ENCODE results near the gene INSR. TPM values are rescaled to one million over a fixed set of nuclear protein-coding genes. Genes with fewer than 3 reads are reported as not detected.

The INSR gene
- total and polyA plus RNA-seq, 7 donors: 3.0 to 83.1 (median 67.1) TPM

GRCh38 chr19:7145494-7145893 is 148.7 kb downstream of the INSR start:
- peaks cover 23 to 41% (median 32%) of the 10 kb centered on the region in 4 donors for H3K36me3 ChIP-seq

GRCh38 chr19:7142771-7143170 is 151.4 kb downstream of the INSR start:
- no peak overlapping the region for H3K27ac ChIP-seq
- peak; percentile 53 for DNase-seq
- peaks cover 24 to 52% (median 38%) of the 10 kb centered on the region in 4 donors for H3K36me3 ChIP-seq
- no peaks in the 10 kb centered on the region for H3K9me3 ChIP-seq
- no peak for TF ChIP-seq EP300 (IDR thresholded peaks at IDR 0.05)
- TF ChIP-seq POLR2AphosphoS5 (IDR thresholded peaks at IDR 0.05): no peak
- TF ChIP-seq, protein P1, sequence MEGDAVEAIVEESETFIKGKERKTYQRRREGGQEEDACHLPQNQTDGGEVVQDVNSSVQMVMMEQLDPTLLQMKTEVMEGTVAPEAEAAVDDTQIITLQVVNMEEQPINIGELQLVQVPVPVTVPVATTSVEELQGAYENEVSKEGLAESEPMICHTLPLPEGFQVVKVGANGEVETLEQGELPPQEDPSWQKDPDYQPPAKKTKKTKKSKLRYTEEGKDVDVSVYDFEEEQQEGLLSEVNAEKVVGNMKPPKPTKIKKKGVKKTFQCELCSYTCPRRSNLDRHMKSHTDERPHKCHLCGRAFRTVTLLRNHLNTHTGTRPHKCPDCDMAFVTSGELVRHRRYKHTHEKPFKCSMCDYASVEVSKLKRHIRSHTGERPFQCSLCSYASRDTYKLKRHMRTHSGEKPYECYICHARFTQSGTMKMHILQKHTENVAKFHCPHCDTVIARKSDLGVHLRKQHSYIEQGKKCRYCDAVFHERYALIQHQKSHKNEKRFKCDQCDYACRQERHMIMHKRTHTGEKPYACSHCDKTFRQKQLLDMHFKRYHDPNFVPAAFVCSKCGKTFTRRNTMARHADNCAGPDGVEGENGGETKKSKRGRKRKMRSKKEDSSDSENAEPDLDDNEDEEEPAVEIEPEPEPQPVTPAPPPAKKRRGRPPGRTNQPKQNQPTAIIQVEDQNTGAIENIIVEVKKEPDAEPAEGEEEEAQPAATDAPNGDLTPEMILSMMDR (IDR thresholded peaks at IDR 0.05): no peak
- no peak for TF ChIP-seq POLR2A (IDR thresholded peaks at IDR 0.05)
- intact Hi-C loops (cut with DNase I): no loop called here
- H3K4me3 ChIP-seq: no peak overlapping the region
- H3K4me1 ChIP-seq: no peaks in the 10 kb centered on the region
- H3K27me3 ChIP-seq: no peaks in the 10 kb centered on the region
- 97% methylated on average over 22 of the region's 22 CpGs for WGBS, 2 donors

More at GRCh38 chr19:7145494-7145893, 148.7 kb downstream of the INSR start:
- Histone ChIP-seq H3K27ac (no peak overlapping the region), H3K9me3 (no peaks in the 10 kb centered on the region), H3K27me3 (no peaks in the 10 kb centered on the region), H3K4me3 (no peak overlapping the region), H3K4me1 (no peaks in the 10 kb centered on the region)
- TF ChIP-seq POLR2AphosphoS5 (IDR thresholded peaks at IDR 0.05) (no peak), POLR2A (IDR thresholded peaks at IDR 0.05) (no peak), EP300 (IDR thresholded peaks at IDR 0.05) (no peak)
- TF ChIP-seq, protein P1 (IDR thresholded peaks at IDR 0.05): no peak
- DNase-seq: peak; percentile 26
- 15 to 62% methylated on average over 2 of the region's 2 CpGs for WGBS, 2 donors
- intact Hi-C loops (cut with DNase I): loop anchor here (5.0 kb wide), 1 partner anchor 43 kb away; no protein-coding TSS in a partner anchor

GRCh38 chr19:7140137-7140536 is 154.1 kb downstream of the INSR start:
- 83 to 85% methylated on average over 2 of the region's 2 CpGs for WGBS, 2 donors
- Histone ChIP-seq H3K27ac (no peak overlapping the region), H3K4me1 (no peaks in the 10 kb centered on the region), H3K36me3 (peaks cover 24 to 70% (median 38%) of the 10 kb centered on the region in 4 donors), H3K4me3 (no peak overlapping the region), H3K27me3 (no peaks in the 10 kb centered on the region), H3K9me3 (no peaks in the 10 kb centered on the region)
- intact Hi-C loops (cut with DNase I): no loop called here
- no peak for TF ChIP-seq POLR2AphosphoS5 (IDR thresholded peaks at IDR 0.05)
- TF ChIP-seq, protein P1 (IDR thresholded peaks at IDR 0.05): no peak
- no peak for TF ChIP-seq EP300 (IDR thresholded peaks at IDR 0.05)
- no peak for TF ChIP-seq POLR2A (IDR thresholded peaks at IDR 0.05)
- peak; percentile 7 for DNase-seq

DNA sequence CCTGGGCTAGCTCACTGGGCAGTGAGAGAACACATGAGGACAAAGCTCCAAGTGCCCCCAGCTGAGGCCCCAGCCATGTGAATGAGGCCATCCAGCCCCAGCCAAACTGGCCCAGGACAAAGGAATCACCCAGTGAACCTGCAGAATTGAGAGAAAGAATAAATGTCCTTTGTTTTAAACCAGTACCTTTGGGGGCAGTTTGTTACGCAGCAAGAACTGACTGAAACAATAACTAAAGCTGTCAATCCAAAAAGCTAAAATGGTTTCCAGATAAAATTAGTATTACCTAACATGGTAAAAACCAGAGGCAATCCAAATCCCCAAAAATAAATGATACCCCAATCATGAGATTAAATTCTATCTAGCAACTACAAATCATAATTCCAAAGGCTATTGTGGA is 155.1 kb downstream of the INSR start:
- H3K27me3 ChIP-seq: no peaks in the 10 kb centered on the region
- DNase-seq: peak; percentile 6
- no peak overlapping the region for H3K27ac ChIP-seq
- no peaks in the 10 kb centered on the region for H3K9me3 ChIP-seq
- TF ChIP-seq POLR2AphosphoS5 (IDR thresholded peaks at IDR 0.05): no peak
- TF ChIP-seq POLR2A (IDR thresholded peaks at IDR 0.05): no peak
- TF ChIP-seq EP300 (IDR thresholded peaks at IDR 0.05): no peak
- TF ChIP-seq, protein P1 (IDR thresholded peaks at IDR 0.05): no peak
- 98% methylated on average over 1 of the region's 1 CpG for WGBS, 2 donors
- peaks cover 0 to 8% (median 0%) of the 10 kb centered on the region in 4 donors for H3K4me1 ChIP-seq
- no peak overlapping the region for H3K4me3 ChIP-seq
- H3K36me3 ChIP-seq: peaks cover 24 to 70% (median 38%) of the 10 kb centered on the region in 4 donors
- intact Hi-C loops (cut with DNase I): no loop called here

DNA sequence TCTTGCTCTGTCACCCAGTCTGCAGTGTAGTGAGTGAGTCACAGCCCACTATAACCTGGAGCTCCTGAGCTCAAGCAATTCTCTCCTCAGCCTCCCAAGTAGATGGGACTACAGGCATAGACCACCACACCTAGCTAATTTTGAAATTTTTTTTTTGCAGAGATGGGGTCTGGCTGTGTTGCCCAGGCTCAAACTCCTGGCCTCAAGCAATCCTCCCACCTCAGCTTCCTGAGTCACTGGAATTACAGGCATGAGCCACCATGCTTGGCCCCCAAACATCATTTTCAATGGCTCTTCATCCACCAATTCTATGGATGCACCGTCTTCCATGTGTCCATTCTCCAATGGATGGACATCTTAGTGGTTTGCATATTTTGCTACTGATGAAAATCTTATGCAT is 155.8 kb downstream of the INSR start:
- Histone ChIP-seq H3K9me3 (no peaks in the 10 kb centered on the region), H3K36me3 (peaks cover 24 to 69% (median 38%) of the 10 kb centered on the region in 4 donors), H3K27me3 (no peaks in the 10 kb centered on the region), H3K4me3 (no peak overlapping the region), H3K27ac (no peak overlapping the region), H3K4me1 (peaks cover 0 to 8% (median 0%) of the 10 kb centered on the region in 4 donors)
- 94 to 95% methylated on average over 1 of the region's 1 CpG for WGBS, 2 donors
- DNase-seq: peak; percentile 7
- intact Hi-C loops (cut with DNase I): no loop called here
- TF ChIP-seq, protein P1 (IDR thresholded peaks at IDR 0.05): no peak
- TF ChIP-seq EP300 (IDR thresholded peaks at IDR 0.05): no peak
